ENCODE measurements around the gene ZSCAN12. TPM values are rescaled to one million over a fixed set of nuclear protein-coding genes. Genes with fewer than 3 reads are reported as not detected.

ZSCAN12 gene
- total and polyA plus RNA-seq, 2 of the 13 experiments (the other 11 are each of a cell fraction or from before 2014, with no cell fraction given): 2.8 to 8.9 TPM

DNA sequence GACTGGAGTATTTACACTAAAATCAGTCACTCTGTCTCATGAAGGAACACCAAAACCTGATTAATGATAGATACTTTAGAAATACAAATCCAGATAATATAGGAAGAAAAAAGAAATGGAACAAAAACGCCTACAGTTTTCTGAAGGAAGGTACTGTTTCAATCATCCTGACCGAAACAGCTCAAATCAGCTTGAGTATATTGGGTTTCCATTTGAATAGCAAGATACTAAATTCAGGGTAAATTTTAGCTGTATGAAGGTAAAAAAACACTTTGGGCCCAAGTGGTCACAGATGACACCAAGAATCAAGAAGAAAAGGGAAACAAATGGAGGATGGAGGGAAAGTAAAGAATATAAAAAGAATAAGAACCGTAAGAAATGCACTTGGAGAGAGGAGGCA, 36.9 kb upstream of the ZSCAN12 start (continued):
- no peak for TF ChIP-seq HMGA1 (CRISPR knock-in tag; conservative IDR thresholded peaks at IDR 0.05)

DNA sequence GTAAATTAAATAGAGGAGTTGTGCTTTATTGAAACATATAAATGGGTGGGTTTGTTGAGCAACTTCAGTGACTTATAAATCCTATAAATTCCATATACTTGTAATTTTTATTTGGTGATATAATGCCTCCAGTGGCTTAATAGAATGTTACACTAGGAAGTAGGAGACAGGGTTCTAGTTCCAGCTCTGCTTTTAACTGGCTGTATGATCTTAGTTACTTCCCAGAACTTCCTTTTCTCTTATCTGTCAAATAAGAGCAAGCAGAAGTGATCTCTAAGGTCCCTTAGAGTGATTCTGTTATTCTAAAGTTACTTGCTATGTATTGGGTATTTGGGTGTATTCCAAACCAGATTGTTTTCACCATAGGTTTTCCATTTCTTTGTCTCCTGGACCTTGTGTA, 33.6 kb upstream of the ZSCAN12 start:
- FAIRE-seq (no peak), ATAC-seq (no peak), DNase-seq (ENCODE audit: low spot score) (no peak)
- TF ChIP-seq ZNF12 (CRISPR knock-in tag; IDR thresholded peaks at IDR 0.05): no peak
- no peak for TF ChIP-seq ZFP62 (CRISPR knock-in tag; IDR thresholded peaks at IDR 0.05)
- TF ChIP-seq, protein P1, sequence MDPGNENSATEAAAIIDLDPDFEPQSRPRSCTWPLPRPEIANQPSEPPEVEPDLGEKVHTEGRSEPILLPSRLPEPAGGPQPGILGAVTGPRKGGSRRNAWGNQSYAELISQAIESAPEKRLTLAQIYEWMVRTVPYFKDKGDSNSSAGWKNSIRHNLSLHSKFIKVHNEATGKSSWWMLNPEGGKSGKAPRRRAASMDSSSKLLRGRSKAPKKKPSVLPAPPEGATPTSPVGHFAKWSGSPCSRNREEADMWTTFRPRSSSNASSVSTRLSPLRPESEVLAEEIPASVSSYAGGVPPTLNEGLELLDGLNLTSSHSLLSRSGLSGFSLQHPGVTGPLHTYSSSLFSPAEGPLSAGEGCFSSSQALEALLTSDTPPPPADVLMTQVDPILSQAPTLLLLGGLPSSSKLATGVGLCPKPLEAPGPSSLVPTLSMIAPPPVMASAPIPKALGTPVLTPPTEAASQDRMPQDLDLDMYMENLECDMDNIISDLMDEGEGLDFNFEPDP (CRISPR knock-in tag; conservative IDR thresholded peaks at IDR 0.05): no peak
- TF ChIP-seq REPIN1 (CRISPR knock-in tag; IDR thresholded peaks at IDR 0.05; ENCODE audit: borderline replicate concordance, low read depth): no peak
- no peak for TF ChIP-seq XBP1 (CRISPR knock-in tag; IDR thresholded peaks at IDR 0.05)
- TF ChIP-seq, protein P2, sequence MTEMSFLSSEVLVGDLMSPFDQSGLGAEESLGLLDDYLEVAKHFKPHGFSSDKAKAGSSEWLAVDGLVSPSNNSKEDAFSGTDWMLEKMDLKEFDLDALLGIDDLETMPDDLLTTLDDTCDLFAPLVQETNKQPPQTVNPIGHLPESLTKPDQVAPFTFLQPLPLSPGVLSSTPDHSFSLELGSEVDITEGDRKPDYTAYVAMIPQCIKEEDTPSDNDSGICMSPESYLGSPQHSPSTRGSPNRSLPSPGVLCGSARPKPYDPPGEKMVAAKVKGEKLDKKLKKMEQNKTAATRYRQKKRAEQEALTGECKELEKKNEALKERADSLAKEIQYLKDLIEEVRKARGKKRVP (CRISPR knock-in tag; IDR thresholded peaks at IDR 0.05): no peak
- no peak for TF ChIP-seq ZNF546 (CRISPR knock-in tag; conservative IDR thresholded peaks at IDR 0.05)
- TF ChIP-seq JUND (CRISPR knock-in tag; IDR thresholded peaks at IDR 0.05): no peak
- no peak for TF ChIP-seq SMAD1 (CRISPR knock-in tag; IDR thresholded peaks at IDR 0.05; ENCODE audit: borderline replicate concordance, low read depth)
- Histone ChIP-seq H3K4me3 (replicated peaks in 1 of 3; ENCODE audit: insufficient read depth in 1 of 3, low read depth in 2 of 3, low read length in 3 of 3) (no peak overlapping the region), H3K4me2 (ENCODE audit: low read depth, low read length) (no peak overlapping the region), H4K20me1 (ENCODE audit: insufficient read depth, low read length) (no peaks in the 10 kb centered on the region), H3K9ac (ENCODE audit: insufficient read depth, low read depth, low read length) (no peak overlapping the region), H3K79me2 (ENCODE audit: insufficient read depth, low read length) (no peaks in the 10 kb centered on the region), H3K36me3 (replicated peaks in 1 of 2; ENCODE audit: control insufficient read depth in 1 of 2, insufficient read depth in 2 of 2, low read length in 2 of 2) (no peaks in the 10 kb centered on the region; a peak in 1 of 5 replicates), H2AFZ (ENCODE audit: low read length) (no peak overlapping the region), H3K27me3 (ENCODE audit: control insufficient read depth in 1 of 2, insufficient read depth in 2 of 2, low read length in 2 of 2) (0 out of 5 replicates have a peak, but pooled peaks cover 0 to 3% of the 10 kb centered on the region in 2 experiments), H3K9me3 (ENCODE audit: low read length) (no peaks in the 10 kb centered on the region), H3K27ac (ENCODE audit: extremely low read length, insufficient read depth, low read length) (no peak overlapping the region), H3K4me1 (ENCODE audit: insufficient read depth, low read length) (no peaks in the 10 kb centered on the region)
- CTCF ChIA-PET (ENCODE audit: low intra/inter-chr PET ratio, low total read pairs): no interaction called here
- BruUV-seq (replicated peaks): no TSS peak
- in situ Hi-C loops (cut with HindIII; ENCODE audit: extremely low pct_ligation_motif_present, low pct_unique_long_range_greater_than_20kb): no loop called here
- intact Hi-C loops (cut with micrococcal nuclease; ENCODE audit: unreplicated experiment): no loop called here
- POLR2A ChIA-PET: no interaction called here

All from HepG2 (cell line).